HCT116 (cell line): Measurements from ENCODE around the gene HHAT. TPM values are rescaled to one million over a fixed set of nuclear protein-coding genes. Genes with fewer than 3 reads are reported as not detected.

Experiments
- ATAC-seq: fragments of 200-7000 bp; cut with Tn5 transposase; 2 replicates; pipeline ENCODE4 v1.9.1; 2020; ENCODE audit warnings: mild to moderate bottlenecking, moderate library complexity
- BruUV-seq: library from RNA; stranded (reverse); fragments of 400-500 nt; replicated peaks from 2 replicates; lab custom pipeline; 2021; lab: Mats Ljungman, UMichigan
- CTCF ChIA-PET: fragments of 300-600 bp; sonication (Branson Sonifier 250); formaldehyde crosslinking; loops from one replicate; lab custom pipeline; 2021; ENCODE audit warnings: antibody characterized with exemption; lab: Charles Lee
- POLR2A ChIA-PET: fragments of 300-600, 350-600 bp; sonication (Branson Sonifier 250); formaldehyde crosslinking; loops from one replicate; lab custom pipeline; 2021; ENCODE audit warnings: antibody characterized with exemption; lab: Charles Lee
- RAD21 ChIA-PET, 2 experiments: fragments of 300-600 bp; sonication (Branson Sonifier 250); formaldehyde crosslinking; loops; one replicate each; lab custom pipeline; 2023; ENCODE audit warnings: low total read pairs in 2 of 2; ENCODE audit not compliant: uncharacterized antibody in 2 of 2, unreplicated experiment in 2 of 2, low non-redundant PET in 1 of 2; lab: Charles Lee
- DNase-seq: peaks from one replicate; pipeline ENCODE4 v3.0.0-alpha.2; 2010; ENCODE audit warnings: low read depth, low spot score
- H2AFZ ChIP-seq: fragments of 200-600 bp; shearing (Covaris generic), sonication (generic); 2 replicates; pipeline ENCODE4 v1.6.1; 2017; ENCODE audit warnings: low read depth, mixed run types, mixed read lengths, antibody characterized with exemption, low read length; ENCODE audit not compliant: poor library complexity, severe bottlenecking
- H3K27ac ChIP-seq: 2 replicates; pipeline ENCODE4 v1.5.1; 2012; ENCODE audit warnings: low read depth, low read length
- H3K27me3 ChIP-seq: fragments of 200-600 bp; sonication (generic); 2 replicates; pipeline ENCODE4 v1.6.1; 2016; ENCODE audit warnings: mixed run types, low read length, mixed read lengths; ENCODE audit not compliant: insufficient read depth
- H3K36me3 ChIP-seq, 2 experiments: fragments of 200-500 bp in 1 of 2; fragments of 200-600 bp in 1 of 2; sonication (Bioruptor generic) in 1 of 2; sonication (generic) in 1 of 2; 2 replicates each; pipeline versions ENCODE4 v1.5.1 to v1.6.1; 2014 to 2016; ENCODE audit warnings: low read length in 2 of 2, inconsistent platforms in 1 of 2, mixed read lengths in 1 of 2, mixed run types in 1 of 2; ENCODE audit not compliant: insufficient read depth in 2 of 2, control insufficient read depth in 1 of 2
- H3K4me1 ChIP-seq, 2 experiments: fragments of 200-600 bp in 1 of 2; sonication (generic) in 1 of 2; 2 replicates each; pipeline versions ENCODE4 v1.5.1 to v1.6.1; 2012 to 2017; ENCODE audit warnings: low read length in 2 of 2, inconsistent platforms in 1 of 2, mild to moderate bottlenecking in 1 of 2, mixed read lengths in 1 of 2, mixed run types in 1 of 2, moderate library complexity in 1 of 2; ENCODE audit not compliant: insufficient read depth in 2 of 2, control insufficient read depth in 1 of 2
- H3K4me2 ChIP-seq: fragments of 200-600 bp; sonication (generic); 2 replicates; pipeline ENCODE4 v1.6.1; 2017; ENCODE audit warnings: mixed run types, low read length, mixed read lengths
- H3K4me3 ChIP-seq, 2 experiments: fragments of 200-600 bp in 1 of 2; sonication (generic) in 1 of 2; replicated peaks in 1 of 2; 2 replicates each; pipeline ENCODE4 v1.5.1; 2011 to 2016; ENCODE audit warnings: low read length in 2 of 2, control low read depth in 1 of 2, low read depth in 1 of 2, mild to moderate bottlenecking in 1 of 2, mixed read lengths in 1 of 2, mixed run types in 1 of 2
- H3K79me2 ChIP-seq: fragments of 200-600 bp; sonication (generic); 2 replicates; pipeline ENCODE4 v1.6.1; 2017; ENCODE audit warnings: mild to moderate bottlenecking, mixed run types, low read length, moderate library complexity, mixed read lengths; ENCODE audit not compliant: insufficient read depth
- H3K9ac ChIP-seq: fragments of 200-600 bp; sonication (generic); 2 replicates; pipeline ENCODE4 v1.6.1; 2016; ENCODE audit warnings: low read length, mixed read lengths
- H3K9me2 ChIP-seq: fragments of 200-600 bp; sonication (generic), shearing (Covaris generic); 2 replicates; pipeline ENCODE4 v1.6.1; 2017; ENCODE audit warnings: mixed run types, mild to moderate bottlenecking, moderate library complexity; ENCODE audit not compliant: insufficient read depth
- H3K9me3 ChIP-seq, 2 experiments: fragments of 200-500 bp in 1 of 2; fragments of 200-600 bp in 1 of 2; sonication (Bioruptor generic) in 1 of 2; sonication (generic) in 1 of 2; 2 replicates each; pipeline ENCODE4 v1.6.1; 2014 to 2017; ENCODE audit warnings: low read length in 2 of 2, mixed read lengths in 2 of 2, inconsistent platforms in 1 of 2, low read depth in 1 of 2, mild to moderate bottlenecking in 1 of 2, mixed run types in 1 of 2, moderate library complexity in 1 of 2; ENCODE audit not compliant: control insufficient read depth in 1 of 2, insufficient read depth in 1 of 2
- H4K20me1 ChIP-seq: fragments of 200-600 bp; sonication (generic), shearing (Covaris generic); 2 replicates; pipeline ENCODE4 v1.6.1; 2017; ENCODE audit warnings: mixed run types, mild to moderate bottlenecking, moderate library complexity; ENCODE audit not compliant: insufficient read depth
- ATF3 ChIP-seq: IDR thresholded peaks from 2 replicates; pipeline ENCODE4 v1.6.1; 2012
- CBX3 ChIP-seq: IDR thresholded peaks from 2 replicates; pipeline ENCODE4 v1.6.1; 2012; ENCODE audit warnings: low read depth
- CEBPB ChIP-seq: IDR thresholded peaks from 2 replicates; pipeline ENCODE4 v1.6.1; 2012; ENCODE audit warnings: low read depth
- EGR1 ChIP-seq: IDR thresholded peaks from 2 replicates; pipeline ENCODE4 v1.6.1; 2012; ENCODE audit warnings: low read depth
- ELF1 ChIP-seq: IDR thresholded peaks from 2 replicates; pipeline ENCODE4 v1.6.1; 2012; ENCODE audit warnings: low read depth, borderline replicate concordance
- EZH2 ChIP-seq: fragments of 200-600 bp; sonication (generic); IDR thresholded peaks from 2 replicates; pipeline ENCODE4 v1.6.1; 2017; ENCODE audit warnings: antibody characterized with exemption, mixed run types
- EZH2phosphoT487 ChIP-seq: fragments of 200-600 bp; IDR thresholded peaks from 2 replicates; pipeline ENCODE4 v1.6.1; 2018; ENCODE audit warnings: antibody characterized with exemption, borderline replicate concordance
- FOSL1 ChIP-seq: IDR thresholded peaks from 2 replicates; pipeline ENCODE4 v1.6.1; 2012; ENCODE audit warnings: low read depth
- JUND ChIP-seq: IDR thresholded peaks from 2 replicates; pipeline ENCODE4 v1.6.1; 2012
- POLR2AphosphoS5 ChIP-seq: IDR thresholded peaks from 2 replicates; pipeline ENCODE4 v1.6.1; 2011; ENCODE audit warnings: mild to moderate bottlenecking, low read depth, low read length, moderate library complexity
- RAD21 ChIP-seq: IDR thresholded peaks from 2 replicates; pipeline ENCODE4 v1.6.1; 2012; ENCODE audit warnings: low read depth, mild to moderate bottlenecking
- REST ChIP-seq: IDR thresholded peaks from 2 replicates; pipeline ENCODE4 v1.6.1; 2012; ENCODE audit warnings: low read depth
- SRF ChIP-seq: IDR thresholded peaks from 2 replicates; pipeline ENCODE4 v1.6.1; 2012; ENCODE audit warnings: low read depth
- TCF7L2 ChIP-seq: IDR thresholded peaks from 2 replicates; pipeline ENCODE4 v1.7.0; 2011; ENCODE audit warnings: borderline replicate concordance, inconsistent platforms; ENCODE audit not compliant: insufficient read depth, insufficient read length; ENCODE audit errors: extremely low read depth
- ZFX ChIP-seq: fragments of 450-650 bp; IDR thresholded peaks from 2 replicates; pipeline ENCODE4 v1.6.1; 2017
- ZNF274 ChIP-seq: fragments of 200-500 bp; sonication (Bioruptor generic); IDR thresholded peaks from 2 replicates; pipeline ENCODE4 v1.6.1; 2014; ENCODE audit warnings: mild to moderate bottlenecking, low read depth, low read length, inconsistent platforms
- intact Hi-C: fragments of 100-400 bp; cut with micrococcal nuclease; formaldehyde crosslinking; loops from 2 replicates; pipeline ENCODE4 v1.10.0; 2022
- total RNA-seq: library from RNA; stranded (reverse); gene quantifications from one replicate; pipeline ENCODE4 v1.2.1, GENCODE V29; 2021; ENCODE audit not compliant: unreplicated experiment
- TF ChIP-seq, protein P1 (sequence below), 3 experiments: fragments of 200-600 bp in 1 of 3; sonication (generic) in 1 of 3; IDR thresholded peaks in 2 of 3; conservative IDR thresholded peaks in 1 of 3; 2 replicates each; pipeline ENCODE4 v1.5.1; 2012 to 2017; ENCODE audit warnings: low read depth in 2 of 3, low read length in 2 of 3, antibody characterized with exemption in 1 of 3, borderline replicate concordance in 1 of 3, control low read depth in 1 of 3, mild to moderate bottlenecking in 1 of 3, mixed read lengths in 1 of 3, mixed run types in 1 of 3, moderate library complexity in 1 of 3; ENCODE audit not compliant: insufficient read depth in 1 of 3

HHAT gene
- total RNA-seq, 1 experiment from 2014 or later = 2.7 TPM

DNA sequence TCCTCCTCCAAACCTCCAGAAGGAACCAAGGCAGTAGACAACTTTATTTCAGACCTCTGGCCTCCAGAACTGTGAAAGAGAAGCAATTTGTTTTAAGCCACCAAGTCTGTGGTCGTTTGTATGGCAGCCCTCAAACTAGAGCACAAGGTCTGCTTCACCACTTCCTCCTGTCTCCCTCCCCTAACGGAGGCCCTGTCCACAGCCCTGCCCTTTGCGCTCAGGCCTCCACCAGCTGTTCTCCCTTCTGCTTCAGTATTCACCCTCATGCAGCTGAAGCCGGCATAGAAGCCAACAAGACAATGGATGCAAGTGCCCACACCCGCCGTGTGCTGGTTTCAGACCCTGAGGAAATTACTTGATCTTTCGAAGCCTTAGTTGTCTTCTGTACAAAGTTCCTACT lies 364.1 kb downstream of the HHAT start:
- Histone ChIP-seq H3K36me3 (no peaks in the 10 kb centered on the region), H3K79me2 (no peaks in the 10 kb centered on the region), H4K20me1 (no peaks in the 10 kb centered on the region), H3K9ac (no peak overlapping the region), H3K4me3 (no peak overlapping the region), H2AFZ (no peak overlapping the region), H3K27me3 (peaks cover 19% of the 10 kb centered on the region), H3K9me2 (no peaks in the 10 kb centered on the region), H3K4me1 (no peaks in the 10 kb centered on the region), H3K27ac (no peak overlapping the region), H3K9me3 (no peaks in the 10 kb centered on the region), H3K4me2 (no peak overlapping the region)
- POLR2A ChIA-PET = no interaction called here
- no TSS peak for BruUV-seq
- RAD21 ChIA-PET = no interaction called here
- ATAC-seq = no peak; the same call in 1 of the 2 replicates
- CTCF ChIA-PET = no interaction called here
- TF ChIP-seq CEBPB (no peak), POLR2AphosphoS5 (no peak), ATF3 (no peak), ELF1 (no peak), EZH2 (no peak), FOSL1 (no peak), SRF (no peak), REST (no peak), EGR1 (no peak), RAD21 (no peak), EZH2phosphoT487 (no peak), CBX3 (no peak), TCF7L2 (no peak), ZNF274 (no peak), ZFX (no peak), JUND (no peak)
- TF ChIP-seq, protein P1, sequence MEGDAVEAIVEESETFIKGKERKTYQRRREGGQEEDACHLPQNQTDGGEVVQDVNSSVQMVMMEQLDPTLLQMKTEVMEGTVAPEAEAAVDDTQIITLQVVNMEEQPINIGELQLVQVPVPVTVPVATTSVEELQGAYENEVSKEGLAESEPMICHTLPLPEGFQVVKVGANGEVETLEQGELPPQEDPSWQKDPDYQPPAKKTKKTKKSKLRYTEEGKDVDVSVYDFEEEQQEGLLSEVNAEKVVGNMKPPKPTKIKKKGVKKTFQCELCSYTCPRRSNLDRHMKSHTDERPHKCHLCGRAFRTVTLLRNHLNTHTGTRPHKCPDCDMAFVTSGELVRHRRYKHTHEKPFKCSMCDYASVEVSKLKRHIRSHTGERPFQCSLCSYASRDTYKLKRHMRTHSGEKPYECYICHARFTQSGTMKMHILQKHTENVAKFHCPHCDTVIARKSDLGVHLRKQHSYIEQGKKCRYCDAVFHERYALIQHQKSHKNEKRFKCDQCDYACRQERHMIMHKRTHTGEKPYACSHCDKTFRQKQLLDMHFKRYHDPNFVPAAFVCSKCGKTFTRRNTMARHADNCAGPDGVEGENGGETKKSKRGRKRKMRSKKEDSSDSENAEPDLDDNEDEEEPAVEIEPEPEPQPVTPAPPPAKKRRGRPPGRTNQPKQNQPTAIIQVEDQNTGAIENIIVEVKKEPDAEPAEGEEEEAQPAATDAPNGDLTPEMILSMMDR (IDR thresholded peaks at IDR 0.05 in 2 of 3, conservative IDR thresholded peaks at IDR 0.05 in 1 of 3; ENCODE audit: borderline replicate concordance in 1 of 3, insufficient read depth in 1 of 3, low read depth in 2 of 3, low read length in 2 of 3) = no peak
- DNase-seq = no peak
- intact Hi-C loops = no loop called here
